ENCODE measurements around the gene GPR155. TPM values are rescaled to one million over a fixed set of nuclear protein-coding genes. Genes with fewer than 3 reads are reported as not detected.

The GPR155 gene
- total and polyA plus RNA-seq, 9 of the 15 experiments (the other 6 are each of a cell fraction or from before 2014, with no cell fraction given), result 0.04 to 0.40 (median 0.11) TPM; not detected in 1

- Histone ChIP-seq H3K27ac (ENCODE audit: extremely low read depth, low read depth, low read length) (no peak overlapping the region), H3K4me2 (ENCODE audit: insufficient read depth, low read length) (no peak overlapping the region), H3K9me3 (replicated peaks; ENCODE audit: control insufficient read depth, insufficient read depth, low read depth, low read length) (no peaks in the 10 kb centered on the region), H3K79me2 (ENCODE audit: control insufficient read depth, insufficient read depth, low read length) (no peaks in the 10 kb centered on the region), H2AFZ (ENCODE audit: low read depth, low read length) (no peak overlapping the region), H3K27me3 (ENCODE audit: control insufficient read depth in 2 of 2, insufficient read depth in 2 of 2, low read length in 2 of 2) (peaks cover 7 to 15% of the 10 kb centered on the region in 2 experiments; a peak in 4 of 5 replicates), H4K20me1 (replicated peaks; ENCODE audit: control insufficient read depth, insufficient read depth, low read length) (no peaks in the 10 kb centered on the region), H3K4me3 (no peak overlapping the region), H3K9ac (ENCODE audit: insufficient read depth in 1 of 2, low read depth in 2 of 2, low read length in 2 of 2) (no peak overlapping the region), H3K9me1 (ENCODE audit: control insufficient read depth, insufficient read depth, low read length) (no peaks in the 10 kb centered on the region), H3K4me1 (replicated peaks in 1 of 2; ENCODE audit: control insufficient read depth in 2 of 2, insufficient read depth in 2 of 2, low read length in 2 of 2) (no peaks in the 10 kb centered on the region), H3K36me3 (ENCODE audit: control insufficient read depth, insufficient read depth, low read length) (no peaks in the 10 kb centered on the region)
- DNase-seq (ENCODE audit: extremely low read depth in 1 of 4, low spot score in 3 of 4), result no peak
- TF ChIP-seq L3MBTL2 (IDR thresholded peaks at IDR 0.05), result no peak
- TF ChIP-seq ZNF324 (CRISPR knock-in tag; IDR thresholded peaks at IDR 0.05), result no peak
- no peak for TF ChIP-seq ZNF436 (CRISPR knock-in tag; IDR thresholded peaks at IDR 0.05)
- TF ChIP-seq RBM34 (IDR thresholded peaks at IDR 0.05; ENCODE audit: borderline replicate concordance, insufficient read depth, low read length), result no peak
- no peak for TF ChIP-seq HES1 (IDR thresholded peaks at IDR 0.05; ENCODE audit: low read depth)
- TF ChIP-seq EHMT2 (IDR thresholded peaks at IDR 0.05), result no peak
- TF ChIP-seq STAG1 (CRISPR knock-in tag; IDR thresholded peaks at IDR 0.05; ENCODE audit: borderline replicate concordance), result no peak
- no peak for TF ChIP-seq E2F6 (IDR thresholded peaks at IDR 0.05; ENCODE audit: borderline replicate concordance in 1 of 2, extremely low read depth in 1 of 2, insufficient read depth in 1 of 2, insufficient read length in 1 of 2, low read depth in 1 of 2, low read length in 1 of 2, poor library complexity in 1 of 2, severe bottlenecking in 1 of 2)
- no peak for TF ChIP-seq CREB5 (CRISPR knock-in tag; IDR thresholded peaks at IDR 0.05)
- no peak for ATAC-seq
- intact Hi-C loops (cut with micrococcal nuclease) (loop anchor here (10.0 kb wide), 1 partner anchor 524 kb away; no protein-coding TSS in a partner anchor), in situ Hi-C loops (cut with MboI) (loop anchor here (5.0 to 10.0 kb wide), 2 partner anchors 76 to 234 kb away; no protein-coding TSS in a partner anchor)
- ChIA-PET POLR2A (interaction anchor here (1.1 kb wide), 1 partner anchor 86 kb away, joined by 3 read pairs; no protein-coding TSS in a partner anchor), CTCF (ENCODE audit: low intra/inter-chr PET ratio) (interaction anchor here (3.5 kb wide), 1 partner anchor 85 kb away, joined by 32 read pairs; no protein-coding TSS in a partner anchor)
- no TSS peak for BruUV-seq (replicated peaks)
- FAIRE-seq, result no peak
- 0% methylated on average over 1 of the region's 1 CpG for WGBS (ENCODE audit: insufficient coverage, low coverage, missing lambda C conversion rate)
Observed at GRCh38 chr2:174461221-174461620, 25.6 kb downstream of the GPR155 start.

All from K562 (cell line).